Measurements from ENCODE around the gene RBFOX2.
"Not testable (repeated sequence)": the region's sequence is repeated elsewhere in the genome, so short reads cannot be mapped to it uniquely, and the experiment has no call there.

RBFOX2 gene

DNA sequence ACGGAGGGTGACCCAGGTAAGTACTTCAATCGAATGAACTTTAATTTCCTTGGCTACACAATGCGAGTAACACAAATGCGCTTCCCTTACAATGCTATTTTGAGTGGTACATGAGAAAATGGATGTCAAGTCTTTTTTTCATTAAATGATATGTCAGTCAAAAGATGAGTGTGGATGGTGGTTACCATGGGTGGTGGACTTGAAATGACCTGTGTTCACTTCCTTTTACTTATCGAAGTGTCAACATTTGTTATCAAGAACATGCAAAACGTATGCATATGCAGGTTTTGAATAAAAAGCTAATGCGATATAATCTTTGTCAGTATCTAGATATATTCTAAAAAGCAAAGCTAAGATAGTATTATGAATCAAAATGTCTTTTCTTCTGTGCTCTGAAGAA lies 319.7 kb downstream of the RBFOX2 start:
- no peak for TF ChIP-seq CTCF (IDR thresholded peaks at IDR 0.05; ENCODE audit: low read depth, low read length)
- no peak overlapping the region for H3K4me3 ChIP-seq (replicated peaks in 1 of 2; ENCODE audit: low read depth in 2 of 2, low read length in 2 of 2)
- DNase-seq (ENCODE audit: low read depth in 2 of 2): no peak

DNA sequence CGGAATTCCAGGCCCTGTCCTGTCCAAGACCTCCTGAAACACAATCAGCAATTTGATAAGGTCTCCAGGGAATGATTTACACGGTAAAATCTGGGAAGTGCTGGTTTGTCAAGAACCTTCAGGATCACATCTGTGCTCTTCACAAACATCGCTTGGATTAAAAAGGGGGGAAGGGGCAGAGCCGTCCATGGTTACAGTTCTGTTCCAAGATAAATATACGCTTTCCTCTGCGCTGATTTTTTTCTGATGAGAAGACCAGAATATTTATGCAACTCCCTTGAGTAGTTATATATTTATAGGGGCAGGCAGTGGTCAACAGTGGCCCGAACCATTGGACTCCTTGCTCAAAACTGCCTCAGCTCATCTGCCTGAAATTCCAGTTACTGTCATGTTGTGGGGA lies 320.2 kb downstream of the RBFOX2 start:
- no peak overlapping the region for H3K4me3 ChIP-seq (replicated peaks in 1 of 2; ENCODE audit: low read depth in 2 of 2, low read length in 2 of 2)
- DNase-seq (ENCODE audit: low read depth in 2 of 2): peak; percentile 34 to 60
- TF ChIP-seq CTCF (IDR thresholded peaks at IDR 0.05; ENCODE audit: low read depth, low read length): no peak

GRCh38 chr22:35705141-35705540 lies 323.5 kb downstream of the RBFOX2 start:
- DNase-seq (ENCODE audit: low read depth in 2 of 2): peak; percentile 84 to 88
- no peak for TF ChIP-seq CTCF (IDR thresholded peaks at IDR 0.05; ENCODE audit: low read depth, low read length)
- H3K4me3 ChIP-seq (replicated peaks in 1 of 2; ENCODE audit: low read depth in 2 of 2, low read length in 2 of 2): no peak overlapping the region

DNA sequence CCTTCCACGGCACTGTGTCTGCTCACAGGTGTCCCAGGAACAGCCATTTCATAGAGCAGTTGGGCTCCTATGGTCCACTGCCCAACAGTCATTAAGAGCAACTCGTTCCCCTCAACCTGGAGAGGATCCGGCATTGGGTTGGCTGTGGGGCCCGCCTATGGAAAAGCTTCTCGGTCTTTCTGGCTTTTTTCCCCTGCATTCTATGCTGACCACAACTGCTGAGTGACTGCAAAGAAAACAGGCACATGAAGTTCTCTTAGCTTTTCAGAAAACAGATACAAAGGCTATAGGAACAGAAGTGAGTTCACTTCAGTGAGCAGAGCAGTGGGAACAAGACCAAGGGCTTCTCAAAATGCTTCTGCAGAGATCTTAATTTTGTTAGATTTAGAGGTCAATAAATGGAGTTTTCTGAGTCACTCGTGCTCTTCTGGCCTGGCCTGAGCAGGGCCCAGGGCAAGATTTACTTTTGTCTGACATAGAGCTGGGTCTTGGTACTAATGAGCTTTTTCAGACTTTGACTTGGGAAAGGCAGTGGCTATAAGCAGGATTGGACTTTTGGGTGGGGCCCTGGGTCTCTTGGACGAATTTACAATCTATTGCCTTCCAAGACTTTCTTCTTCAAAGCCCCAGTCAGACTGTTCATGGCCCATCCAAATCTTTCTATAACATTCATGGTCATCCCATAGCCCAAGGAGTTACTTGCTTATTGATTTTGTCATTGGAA lies 324.6 kb downstream of the RBFOX2 start:
- TF ChIP-seq CTCF (IDR thresholded peaks at IDR 0.05; ENCODE audit: low read depth, low read length): no peak
- peak in 1 of 2 donors; percentile 38 for DNase-seq (ENCODE audit: low read depth in 2 of 2)

DNA sequence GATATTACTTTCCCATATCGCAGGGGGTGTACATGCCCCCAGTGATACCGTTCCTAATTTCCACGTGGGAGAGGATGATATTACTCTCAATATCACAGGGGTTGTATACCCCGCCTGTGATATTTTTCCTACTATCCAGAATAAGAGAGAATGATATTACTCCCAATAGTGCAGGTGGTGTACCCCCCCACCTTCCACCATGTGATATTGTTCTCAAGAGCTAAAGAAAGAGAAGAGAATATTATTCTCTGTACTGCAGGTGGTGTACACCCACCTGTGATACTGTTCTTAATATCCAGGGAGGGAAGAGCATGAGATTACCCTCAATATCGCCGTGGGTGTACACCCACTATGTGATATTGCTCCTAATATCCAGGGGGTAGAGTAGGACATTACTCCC lies 328.8 kb downstream of the RBFOX2 start:
- not testable (repeated sequence) for H3K4me3 ChIP-seq (replicated peaks in 1 of 2; ENCODE audit: low read depth in 2 of 2, low read length in 2 of 2); DNase-seq (ENCODE audit: low read depth in 2 of 2)

More for the DNA sequence above, 324.6 kb downstream of the RBFOX2 start:
- no peak overlapping the region for H3K4me3 ChIP-seq (replicated peaks in 1 of 2; ENCODE audit: low read depth in 2 of 2, low read length in 2 of 2)

DNA sequence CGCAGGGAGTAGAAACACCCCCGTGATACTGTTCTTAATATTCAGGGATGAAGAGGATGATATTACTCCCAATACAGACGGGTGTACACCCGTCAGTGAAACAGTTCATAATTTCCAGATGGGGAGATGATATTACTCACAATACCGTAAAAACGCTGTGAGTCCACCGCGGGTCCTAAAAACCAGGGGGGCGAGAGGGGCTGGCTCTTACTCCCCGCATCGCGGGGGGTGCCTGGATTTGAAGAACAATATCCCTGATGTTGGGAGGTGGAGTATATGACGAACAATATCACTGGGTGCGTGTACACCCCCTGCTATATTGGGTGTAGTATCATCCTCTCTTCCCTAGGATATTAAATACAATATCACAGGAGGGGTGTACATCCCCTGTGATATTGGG lies 331.5 kb downstream of the RBFOX2 start:
- DNase-seq (ENCODE audit: low read depth in 2 of 2): no peak
- H3K4me3 ChIP-seq (replicated peaks in 1 of 2; ENCODE audit: low read depth in 2 of 2, low read length in 2 of 2): no peak overlapping the region
- no peak for TF ChIP-seq CTCF (IDR thresholded peaks at IDR 0.05; ENCODE audit: low read depth, low read length)

DNA sequence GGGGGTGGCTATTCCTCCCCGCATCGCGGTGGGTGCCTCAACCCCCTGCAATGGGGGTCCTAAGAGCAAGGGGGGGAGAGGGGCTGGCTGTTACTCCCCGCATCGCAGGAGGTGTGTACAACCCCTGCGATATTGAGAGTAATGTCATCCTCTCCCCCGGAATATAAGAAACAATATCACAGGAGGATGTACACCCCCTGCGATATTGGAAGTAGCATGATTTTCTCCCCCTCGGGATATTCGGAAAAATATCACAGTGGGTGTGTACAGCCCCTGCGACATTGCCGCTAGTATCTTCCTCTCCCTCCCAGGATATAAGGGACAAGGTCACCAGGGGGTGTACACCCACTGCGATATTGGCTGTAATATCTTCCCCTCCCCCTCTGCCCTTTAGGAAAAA lies 333.4 kb downstream of the RBFOX2 start:
- H3K4me3 ChIP-seq (replicated peaks in 1 of 2; ENCODE audit: low read depth in 2 of 2, low read length in 2 of 2): no peak overlapping the region
- DNase-seq (ENCODE audit: low read depth in 2 of 2): no peak
- TF ChIP-seq CTCF (IDR thresholded peaks at IDR 0.05; ENCODE audit: low read depth, low read length): no peak
